GM18499 (cell line): ENCODE data around the gene TMEM119.
"Not testable (repeated sequence)": the region's sequence is repeated elsewhere in the genome, so short reads cannot be mapped to it uniquely, and the experiment has no call there.

ENCODE experiments used
- ATAC-seq: cut with Tn5 transposase; IDR thresholded peaks from one replicate; pipeline ENCODE4 v1.9.1; 2021; ENCODE audit warnings: moderate number of reproducible peaks; ENCODE audit not compliant: insufficient read depth, unreplicated experiment

TMEM119 gene

DNA sequence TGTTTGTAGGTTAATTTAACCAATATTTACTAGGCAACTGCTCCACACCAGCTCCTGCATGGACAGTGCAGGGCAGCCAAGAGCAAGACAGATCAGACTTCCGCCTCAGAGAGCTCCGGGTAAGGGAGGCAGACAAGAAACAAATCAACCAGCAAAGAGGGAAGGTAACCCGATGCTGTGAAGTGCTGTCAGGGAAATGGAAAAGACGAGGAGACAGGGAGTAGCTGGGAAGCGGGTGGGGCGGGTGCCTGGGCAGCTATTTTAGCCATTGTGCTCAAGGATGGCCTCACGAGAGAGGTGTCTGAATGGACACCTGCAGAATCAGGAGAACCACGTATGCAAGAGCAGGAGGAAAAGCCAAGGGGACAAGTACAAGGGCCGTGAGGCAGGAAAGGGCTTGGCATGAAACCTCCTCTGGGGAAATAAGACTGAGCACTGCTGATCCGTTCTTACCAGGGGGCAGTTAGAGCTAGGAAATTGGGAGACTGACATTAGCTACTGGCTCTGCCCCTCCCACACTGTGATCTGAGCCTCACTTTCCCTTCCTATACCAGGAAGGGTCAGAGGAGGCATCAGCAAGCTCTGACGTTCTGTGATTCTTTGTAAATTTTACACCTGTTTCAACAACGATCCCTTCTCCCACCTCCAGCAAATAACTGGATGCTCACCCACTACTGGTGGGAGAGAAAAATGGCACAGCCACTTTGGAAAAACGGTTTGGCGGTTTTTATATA is 6.5 kb upstream of the TMEM119 start:
- ATAC-seq: no peak

GRCh38 chr12:108603743-108604142 is 5.9 kb upstream of the TMEM119 start:
- ATAC-seq: no peak

- no peak for ATAC-seq
Observed at GRCh38 chr12:108602976-108603704, 5.3 kb upstream of the TMEM119 start.

GRCh38 chr12:108602209-108602705 is 4.4 kb upstream of the TMEM119 start:
- no peak for ATAC-seq

GRCh38 chr12:108600702-108601007 is 2.8 kb upstream of the TMEM119 start:
- ATAC-seq: no peak

- no peak for ATAC-seq
Observed at GRCh38 chr12:108599948-108600701, 2.2 kb upstream of the TMEM119 start.

- no peak for ATAC-seq
Observed at GRCh38 chr12:108599541-108599940, 1.7 kb upstream of the TMEM119 start.

GRCh38 chr12:108598553-108599250 is 818 bp upstream of the TMEM119 start:
- ATAC-seq: no peak

DNA sequence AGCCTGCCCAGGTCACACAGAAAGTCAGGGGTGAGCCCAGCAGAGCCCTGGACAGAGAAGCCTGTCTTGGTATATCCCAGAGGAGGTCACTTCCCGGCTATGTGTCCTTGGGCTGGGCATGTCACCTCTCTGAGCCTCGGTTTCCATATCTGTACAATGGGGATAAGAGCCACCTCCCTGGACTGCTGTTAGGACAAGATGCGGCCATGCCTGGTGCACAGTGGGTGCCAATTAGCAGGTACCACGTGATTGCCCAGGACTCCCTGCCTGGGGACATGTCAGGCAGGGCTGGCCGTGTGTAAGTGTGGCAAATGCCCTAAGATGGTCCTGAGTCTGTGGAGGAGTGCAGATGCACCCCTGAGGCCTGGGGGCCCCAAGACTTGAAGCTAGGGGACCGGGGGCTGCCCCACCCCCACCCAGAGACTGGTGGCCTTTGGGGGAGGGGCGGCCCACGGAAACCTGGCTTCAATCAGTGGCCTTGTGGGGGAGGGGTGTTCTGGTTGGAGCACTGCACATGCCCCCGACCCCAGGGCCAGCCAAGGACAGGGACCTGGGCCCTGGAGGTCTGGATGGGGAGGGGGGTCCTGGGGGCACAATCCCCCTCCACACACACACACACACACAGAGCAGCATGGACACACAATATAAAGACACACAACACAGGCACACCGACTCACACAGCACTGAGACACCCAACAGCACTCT is 878 bp downstream of the TMEM119 start:
- ATAC-seq: no peak

GRCh38 chr12:108595711-108596647 is 1.9 kb downstream of the TMEM119 start:
- ATAC-seq: no peak

DNA sequence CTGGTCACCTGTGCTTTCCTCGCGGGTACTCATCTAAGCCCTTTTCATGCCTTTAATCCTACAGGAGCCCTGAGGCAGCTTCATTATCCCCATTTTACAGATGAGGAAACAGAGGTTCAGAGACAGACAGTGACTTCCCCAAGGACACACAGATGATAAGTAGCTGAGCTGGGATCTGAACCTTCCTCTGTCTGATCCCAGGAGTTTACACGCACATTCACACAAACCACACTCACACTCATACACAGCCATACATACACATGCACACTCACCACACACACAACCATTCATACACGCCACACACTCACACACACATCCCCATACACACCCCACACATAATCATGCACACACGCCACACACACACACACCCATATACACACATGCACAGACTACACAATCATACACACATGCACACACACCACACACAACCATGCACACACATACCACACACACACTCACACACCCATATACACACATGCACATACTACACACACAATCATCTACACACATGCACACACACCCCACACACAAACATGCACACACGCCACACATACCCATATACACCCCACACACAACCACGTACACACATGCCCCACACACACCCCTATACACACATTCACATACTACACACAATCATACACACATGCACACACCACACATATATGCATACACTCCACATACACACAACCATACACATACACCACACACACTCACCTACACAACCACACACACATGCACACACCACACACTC is 2.7 kb downstream of the TMEM119 start:
- ATAC-seq: no peak

GRCh38 chr12:108594323-108594903 is 3.5 kb downstream of the TMEM119 start:
- ATAC-seq: no peak

DNA sequence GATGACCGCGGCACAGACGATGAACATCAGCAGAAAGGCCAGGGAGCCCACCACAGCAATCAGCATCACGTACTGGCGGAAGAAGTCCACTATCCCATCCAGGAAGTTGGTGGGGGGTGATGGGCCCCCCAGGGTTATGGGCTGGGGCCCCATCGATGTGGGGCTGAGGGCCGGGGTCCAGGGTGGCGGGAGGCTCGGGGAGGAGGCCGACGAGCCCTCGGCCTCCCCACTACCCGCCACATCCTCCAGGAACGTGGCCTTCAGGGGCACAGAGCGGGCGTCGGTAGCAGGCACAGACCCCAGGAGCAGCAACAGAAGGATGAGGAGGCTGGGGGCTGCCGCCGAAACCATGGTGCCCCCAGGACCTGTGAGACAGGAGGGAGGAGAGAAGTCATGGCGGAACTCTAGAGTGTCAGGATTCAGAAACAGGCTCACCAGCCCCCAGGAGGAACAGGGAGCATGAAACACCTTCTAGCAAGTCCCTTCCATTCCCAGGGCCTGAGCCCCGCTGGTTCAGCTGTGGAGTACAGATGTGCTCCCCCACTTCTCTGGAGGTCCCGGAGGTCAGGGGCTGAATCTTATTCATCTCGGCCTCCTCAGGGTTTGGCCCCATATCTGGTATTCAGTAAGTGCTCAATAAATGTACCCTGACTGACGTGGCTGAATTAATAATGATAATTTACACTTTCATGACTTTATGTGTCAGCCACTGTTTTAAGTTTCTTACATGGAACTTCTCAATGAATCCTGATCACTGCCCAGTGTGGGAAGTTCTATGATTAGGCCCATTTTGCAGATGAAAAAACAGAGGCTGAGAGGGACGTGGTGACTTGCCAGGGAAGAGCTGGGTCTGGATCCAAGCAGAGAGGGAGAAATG is 5.6 kb downstream of the TMEM119 start:
- no peak for ATAC-seq

DNA sequence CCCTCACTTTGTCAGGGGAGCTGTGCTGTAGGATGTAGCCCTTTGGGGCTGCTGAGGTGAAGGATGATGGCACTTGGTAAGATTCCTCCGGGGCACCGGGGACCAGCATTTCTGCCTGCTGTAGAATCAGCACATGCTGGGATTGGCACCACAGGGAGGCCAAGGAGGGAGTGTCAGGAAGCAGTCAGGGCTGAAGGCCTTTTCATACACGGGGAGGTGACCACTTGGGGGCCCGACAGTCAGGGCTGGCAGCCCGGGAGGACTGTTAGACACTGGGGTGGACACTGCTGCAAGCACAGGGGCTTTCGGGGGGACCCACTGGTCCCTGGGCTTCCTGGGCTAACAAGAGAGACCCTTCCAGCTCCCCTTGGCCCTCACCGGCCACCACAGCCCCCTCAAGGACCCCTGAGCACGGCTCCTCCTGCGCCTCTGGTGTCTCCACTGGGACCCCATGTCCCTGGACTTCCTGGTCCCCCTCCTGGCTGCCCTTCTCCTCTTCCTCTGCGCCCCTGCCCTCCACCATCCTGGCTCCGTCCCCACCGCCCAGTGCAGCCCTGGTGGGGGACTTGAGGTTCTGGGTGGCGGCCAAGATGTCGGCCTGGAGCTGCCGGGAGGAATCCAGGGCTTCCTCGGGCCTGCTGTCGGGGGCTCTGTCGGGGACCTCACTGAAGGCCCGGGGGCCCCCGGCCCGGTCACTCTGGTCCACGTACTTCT is 6.5 kb downstream of the TMEM119 start:
- no peak for ATAC-seq

DNA sequence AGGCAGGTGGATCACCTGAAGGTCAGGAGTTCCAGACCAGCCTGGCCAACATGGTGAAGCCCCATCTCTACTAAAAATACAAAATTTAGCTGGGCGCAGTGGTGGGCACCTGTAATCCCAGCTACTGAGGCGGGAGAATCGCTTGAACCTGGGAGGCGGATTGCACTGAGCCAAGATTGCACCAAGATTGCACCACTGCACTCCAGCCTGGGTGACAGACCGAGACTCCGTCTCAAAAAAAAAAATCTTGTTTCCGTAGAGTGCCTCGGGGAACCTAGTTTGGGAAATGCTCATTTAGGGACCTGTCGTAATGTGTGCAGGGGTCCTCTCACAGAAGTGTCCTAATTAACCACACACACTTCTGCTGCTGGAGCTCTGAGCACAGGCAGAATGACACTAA is 7.4 kb downstream of the TMEM119 start:
- not testable (repeated sequence) for ATAC-seq

- no peak for ATAC-seq
Observed at GRCh38 chr12:108589840-108590229, 8.0 kb downstream of the TMEM119 start.
